ENCODE data around the gene PIM3. TPM values are rescaled to one million over a fixed set of nuclear protein-coding genes. Genes with fewer than 3 reads are reported as not detected.

The PIM3 gene
- total RNA-seq, 4 donors from 2014 or later: 31.7 to 106 (median 53.6) TPM

DNA sequence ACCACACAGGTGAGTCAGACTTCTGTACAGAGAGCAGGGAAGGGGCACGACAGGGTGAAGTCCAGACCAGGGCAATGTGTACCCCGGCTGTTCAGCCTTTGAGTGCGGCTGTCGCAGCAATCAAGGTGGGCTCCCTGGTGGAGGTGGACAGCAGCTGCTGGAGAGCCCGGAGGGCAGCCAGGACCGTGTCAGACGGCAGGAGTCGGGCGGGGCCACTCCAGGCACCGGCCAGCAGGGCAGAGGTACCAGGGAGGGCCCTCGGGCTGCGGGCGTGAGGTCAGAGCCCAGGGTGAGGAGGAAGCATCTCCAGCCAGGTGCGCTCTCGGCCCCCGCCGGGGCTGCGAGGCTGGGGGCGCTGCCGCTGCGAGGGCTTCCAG lies 802 bp upstream of the PIM3 start:
- Histone ChIP-seq H3K27me3 (no peaks in the 10 kb centered on the region), H3K27ac (peak overlapping the region; percentile 93 to 95), H3K4me1 (peaks cover 0 to 20% of the 10 kb centered on the region in 2 donors), H3K9me3 (no peaks in the 10 kb centered on the region), H3K36me3 (no peaks in the 10 kb centered on the region), H3K4me3 (peak overlapping the region; percentile 55 to 79)
- TF ChIP-seq CTCF (IDR thresholded peaks at IDR 0.05) (peak in 2 of 4 experiments; percentile 9 to 10), POLR2A (IDR thresholded peaks at IDR 0.05) (no peak)
- intact Hi-C loops (cut with DNase I; ENCODE audit: low total_unique reads): no loop called here
- DNase-seq: no peak

GRCh38 chr22:49961005-49961600 lies 531 bp downstream of the PIM3 start:
- no peaks in the 10 kb centered on the region for H3K27me3 ChIP-seq
- peaks cover 0 to 25% of the 10 kb centered on the region in 2 donors for H3K4me1 ChIP-seq
- H3K27ac ChIP-seq: peak overlapping the region; percentile 93 to 95
- peak; percentile 41 to 50 for DNase-seq
- H3K36me3 ChIP-seq: no peaks in the 10 kb centered on the region
- H3K4me3 ChIP-seq: peak overlapping the region; percentile 55 to 79
- TF ChIP-seq CTCF (IDR thresholded peaks at IDR 0.05): no peak
- no peak for TF ChIP-seq POLR2A (IDR thresholded peaks at IDR 0.05)
- intact Hi-C loops (cut with DNase I; ENCODE audit: low total_unique reads): no loop called here
- no peaks in the 10 kb centered on the region for H3K9me3 ChIP-seq

DNA sequence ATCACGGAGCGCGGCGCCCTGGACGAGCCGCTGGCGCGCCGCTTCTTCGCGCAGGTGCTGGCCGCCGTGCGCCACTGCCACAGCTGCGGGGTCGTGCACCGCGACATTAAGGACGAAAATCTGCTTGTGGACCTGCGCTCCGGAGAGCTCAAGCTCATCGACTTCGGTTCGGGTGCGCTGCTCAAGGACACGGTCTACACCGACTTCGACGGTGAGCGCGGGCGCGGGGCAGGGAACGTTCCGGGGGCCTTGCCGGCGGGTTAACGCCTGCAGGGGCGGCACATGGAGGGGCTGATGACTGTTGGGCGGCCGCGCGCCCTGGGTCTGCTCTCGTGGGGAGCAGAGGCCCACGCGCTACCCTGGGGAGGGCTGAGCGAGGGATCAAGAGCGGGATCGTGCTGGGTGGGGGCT lies 1.0 kb downstream of the PIM3 start:
- Histone ChIP-seq H3K27ac (peak overlapping the region; percentile 93 to 95), H3K9me3 (no peaks in the 10 kb centered on the region), H3K27me3 (no peaks in the 10 kb centered on the region), H3K36me3 (no peaks in the 10 kb centered on the region), H3K4me3 (peak overlapping the region; percentile 55 to 79), H3K4me1 (peaks cover 2 to 30% of the 10 kb centered on the region in 2 donors)
- intact Hi-C loops (cut with DNase I; ENCODE audit: low total_unique reads): no loop called here
- no peak for TF ChIP-seq POLR2A (IDR thresholded peaks at IDR 0.05)
- TF ChIP-seq CTCF (IDR thresholded peaks at IDR 0.05): no peak
- DNase-seq: no peak

DNA sequence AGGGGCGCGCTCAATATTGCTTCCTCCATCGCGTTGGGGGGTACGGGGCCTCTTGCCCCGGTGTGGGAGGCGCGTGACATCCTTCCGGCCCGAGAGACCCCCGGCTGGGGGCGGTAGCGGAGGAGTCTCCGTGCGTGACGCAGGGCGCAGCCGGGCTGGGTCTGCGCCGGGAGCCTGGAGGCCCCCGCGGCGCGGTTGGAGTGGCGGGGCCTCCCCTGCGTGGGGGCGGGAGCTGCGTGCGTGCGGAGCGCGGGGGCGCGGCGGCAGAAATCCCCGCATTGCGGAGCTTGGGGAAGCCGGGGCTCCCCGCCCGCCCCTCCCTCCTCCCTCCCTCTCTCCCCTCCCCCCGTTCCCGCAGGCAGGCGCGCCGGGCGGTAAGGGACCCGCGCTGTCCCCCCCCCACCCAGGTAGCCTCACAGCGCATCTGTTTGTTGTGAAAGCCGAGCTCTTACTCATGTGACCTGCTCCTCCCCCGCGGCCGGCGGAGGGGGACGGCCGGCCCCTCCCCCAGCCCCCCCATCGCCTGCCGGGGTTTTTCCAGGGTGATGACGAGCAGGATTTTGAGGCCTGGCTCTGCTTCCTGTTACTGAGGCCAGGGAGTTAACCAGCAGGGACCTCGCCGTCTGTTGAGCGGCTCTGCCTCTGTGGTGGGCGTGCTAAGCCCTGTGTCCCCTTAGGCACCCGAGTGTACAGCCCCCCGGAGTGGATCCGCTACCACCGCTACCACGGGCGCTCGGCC lies 1.6 kb downstream of the PIM3 start:
- Histone ChIP-seq H3K36me3 (no peaks in the 10 kb centered on the region), H3K27ac (peak overlapping the region; percentile 93 to 95), H3K4me3 (peak overlapping the region; percentile 55 to 79), H3K27me3 (no peaks in the 10 kb centered on the region), H3K9me3 (no peaks in the 10 kb centered on the region), H3K4me1 (peaks cover 5 to 36% of the 10 kb centered on the region in 2 donors)
- DNase-seq: peak; percentile 96
- intact Hi-C loops (cut with DNase I; ENCODE audit: low total_unique reads): no loop called here
- TF ChIP-seq CTCF (IDR thresholded peaks at IDR 0.05): peak in 1 of 4 experiments; percentile 28
- peak; percentile 60 to 67 for TF ChIP-seq POLR2A (IDR thresholded peaks at IDR 0.05)

Measured in uterus (tissue), 4 donors.